Activated CD4-positive, CD25-positive, alpha-beta regulatory T cell treated with anti-CD3 and anti-CD28 coated beads, Interleukin-2, amount 50 U/mL, for 16 hours (primary cell): Measurements from ENCODE around the gene MYH6.
"Not testable (repeated sequence)": the region's sequence is repeated elsewhere in the genome, so short reads cannot be mapped to it uniquely, and the experiment has no call there.

ENCODE experiments used
- DNase-seq: peaks from one replicate; pipeline ENCODE4 v3.0.0-alpha.2; 2020; ENCODE audit warnings: low read depth, low spot score

Gene MYH6

DNA sequence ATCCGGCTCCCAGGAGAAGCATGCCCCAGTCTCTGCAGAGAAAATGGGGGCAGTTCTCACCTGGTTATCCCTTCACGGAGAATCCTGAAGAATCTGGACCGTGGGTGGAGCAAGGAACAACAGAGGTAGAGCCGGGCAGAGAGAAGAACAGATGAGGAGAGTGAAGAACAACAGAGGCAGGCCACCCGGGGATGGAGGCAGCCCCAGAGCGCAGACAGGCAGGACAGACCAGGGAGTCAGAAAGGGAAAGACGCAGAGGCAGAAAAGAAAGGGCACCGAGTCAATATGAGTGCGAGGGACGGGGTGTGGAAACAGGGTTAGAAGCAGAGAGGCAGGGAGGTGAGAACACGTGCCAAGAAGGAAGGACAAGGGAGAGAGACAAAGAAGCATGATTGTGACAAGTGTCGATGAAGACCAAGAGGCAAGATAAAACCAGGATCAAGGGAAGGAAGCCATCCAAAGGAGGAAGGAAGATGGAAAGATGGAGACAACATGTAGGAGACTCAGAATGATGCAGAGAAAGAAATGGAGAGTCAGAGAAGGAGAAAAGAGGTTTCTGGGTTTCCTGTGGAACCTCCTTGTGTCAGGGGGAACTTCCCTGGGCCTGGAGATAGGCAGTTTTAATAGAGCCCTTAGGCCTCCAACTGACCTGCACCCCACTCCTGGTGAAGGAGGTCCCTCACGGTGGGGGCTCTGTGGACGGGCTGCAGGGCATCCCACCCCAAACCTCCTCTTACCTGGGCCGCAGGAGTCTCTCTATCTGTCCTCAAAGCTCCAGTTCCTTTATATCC, at the start of gene MYH6:
TSS of gene MYH6 (minus strand) at position 758 of the 791 bp plus-strand sequence. CDS start 1,050 bp downstream, outside the sequence.
- DNase-seq = no peak

DNA sequence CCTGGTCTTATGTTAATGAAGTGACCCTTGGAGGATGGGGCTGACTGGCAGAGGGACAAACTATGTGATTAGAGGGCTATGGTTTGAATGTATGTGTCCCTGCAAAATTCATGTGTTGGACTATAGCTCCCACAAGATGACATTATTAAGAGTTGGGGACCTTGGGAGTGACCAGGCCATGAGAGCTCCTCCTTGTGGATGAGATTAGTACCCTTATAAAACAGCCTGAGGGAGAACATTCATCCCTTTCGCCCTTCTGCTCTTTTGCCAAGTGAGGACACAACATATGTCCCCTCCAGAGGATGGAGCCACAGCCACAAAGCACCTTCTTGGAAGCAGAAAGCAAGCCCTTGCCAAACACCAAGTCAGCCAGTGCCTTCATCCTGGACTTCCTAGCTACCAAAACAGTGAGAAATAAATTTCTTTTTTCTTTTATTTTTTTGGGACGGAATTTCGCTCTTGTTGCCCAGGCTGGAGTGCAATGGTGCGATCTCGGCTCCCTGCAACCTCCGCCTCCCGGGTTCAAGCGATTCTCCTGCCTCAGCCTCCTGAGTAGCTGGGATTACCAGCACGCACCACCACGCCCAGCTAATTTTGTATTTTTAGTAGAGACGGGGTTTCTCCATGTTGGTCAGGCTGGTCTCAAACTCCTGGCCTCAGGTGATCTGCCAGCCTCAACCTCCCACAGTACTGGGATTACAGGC, 49.0 kb upstream of the MYH6 start:
- DNase-seq = not testable (repeated sequence)

DNA sequence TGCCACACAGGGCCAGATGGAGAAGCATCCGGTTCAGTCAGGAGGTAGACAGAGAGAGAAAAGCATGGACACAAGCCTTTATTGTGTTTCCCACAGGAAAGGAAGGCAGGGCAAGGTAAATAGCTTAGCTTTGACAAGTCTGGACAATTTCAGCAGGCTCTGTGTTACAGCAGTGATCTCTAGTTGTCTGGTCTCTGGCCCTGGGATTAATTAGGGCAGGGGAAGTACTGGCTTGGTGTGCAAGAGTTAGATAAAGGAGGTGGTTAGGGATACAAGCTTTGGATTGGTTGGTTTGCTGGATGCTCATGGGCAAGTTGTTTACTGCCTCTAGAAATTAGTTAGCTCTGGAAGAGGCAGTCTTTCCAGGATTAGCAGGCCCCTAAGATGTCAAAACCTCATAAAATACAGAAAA, 46.4 kb upstream of the MYH6 start:
- no peak for DNase-seq

DNA sequence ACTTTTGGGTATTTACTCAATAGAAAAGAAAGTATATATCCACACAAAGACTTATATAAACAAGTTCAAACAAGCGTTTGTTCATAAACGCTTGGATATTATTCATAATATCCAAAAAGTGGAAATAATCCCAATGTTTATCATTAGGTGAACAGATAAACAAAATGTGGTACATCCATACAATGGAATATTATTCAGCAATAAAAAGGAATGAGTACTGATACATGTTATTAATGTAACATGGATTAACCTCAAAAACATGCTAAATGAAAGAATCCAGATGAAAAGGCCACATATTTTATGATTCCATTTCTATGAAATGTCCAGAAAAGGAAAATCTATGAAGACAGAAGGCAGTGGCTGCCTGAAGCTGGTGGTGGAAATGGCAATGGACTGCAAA, 44.2 kb upstream of the MYH6 start:
- no peak for DNase-seq

DNA sequence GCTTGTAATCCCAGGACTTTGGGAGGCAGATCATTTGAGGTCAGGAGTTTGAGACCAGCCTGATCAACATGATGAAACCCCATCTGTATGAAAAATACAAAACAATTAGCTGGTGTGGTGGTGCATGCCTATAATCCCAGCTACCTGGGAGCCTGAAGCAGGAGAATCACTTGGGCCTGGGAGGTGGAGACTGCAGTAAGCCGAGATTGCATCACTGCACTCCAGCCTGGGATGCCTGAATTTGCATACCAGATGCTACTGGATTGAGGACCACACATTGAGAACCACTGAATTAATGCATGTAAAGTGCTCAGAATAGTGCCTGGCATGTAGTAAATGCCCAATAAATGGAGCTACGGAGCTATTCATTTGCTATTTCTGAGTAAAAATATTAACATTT, 42.3 kb upstream of the MYH6 start:
- no peak for DNase-seq

DNA sequence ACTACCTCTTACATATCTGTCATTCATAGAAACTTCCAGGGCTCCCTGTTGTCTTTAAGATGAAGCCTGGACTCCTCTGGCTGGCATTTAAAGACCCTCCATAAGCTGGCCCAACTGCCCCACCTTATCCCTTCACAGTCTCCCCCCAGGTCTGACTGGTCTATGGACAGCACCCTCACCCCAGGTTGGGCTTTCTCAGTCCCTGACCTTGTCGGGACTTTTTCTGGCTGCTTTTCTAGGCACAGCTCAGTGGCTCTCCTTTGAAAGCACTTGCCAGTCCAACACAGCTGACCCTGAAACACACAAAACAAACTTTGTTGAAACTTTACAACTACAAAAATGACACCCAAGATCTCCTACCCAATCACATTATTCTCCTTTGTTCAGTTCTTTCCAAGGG, 41.2 kb upstream of the MYH6 start:
- no peak for DNase-seq

DNA sequence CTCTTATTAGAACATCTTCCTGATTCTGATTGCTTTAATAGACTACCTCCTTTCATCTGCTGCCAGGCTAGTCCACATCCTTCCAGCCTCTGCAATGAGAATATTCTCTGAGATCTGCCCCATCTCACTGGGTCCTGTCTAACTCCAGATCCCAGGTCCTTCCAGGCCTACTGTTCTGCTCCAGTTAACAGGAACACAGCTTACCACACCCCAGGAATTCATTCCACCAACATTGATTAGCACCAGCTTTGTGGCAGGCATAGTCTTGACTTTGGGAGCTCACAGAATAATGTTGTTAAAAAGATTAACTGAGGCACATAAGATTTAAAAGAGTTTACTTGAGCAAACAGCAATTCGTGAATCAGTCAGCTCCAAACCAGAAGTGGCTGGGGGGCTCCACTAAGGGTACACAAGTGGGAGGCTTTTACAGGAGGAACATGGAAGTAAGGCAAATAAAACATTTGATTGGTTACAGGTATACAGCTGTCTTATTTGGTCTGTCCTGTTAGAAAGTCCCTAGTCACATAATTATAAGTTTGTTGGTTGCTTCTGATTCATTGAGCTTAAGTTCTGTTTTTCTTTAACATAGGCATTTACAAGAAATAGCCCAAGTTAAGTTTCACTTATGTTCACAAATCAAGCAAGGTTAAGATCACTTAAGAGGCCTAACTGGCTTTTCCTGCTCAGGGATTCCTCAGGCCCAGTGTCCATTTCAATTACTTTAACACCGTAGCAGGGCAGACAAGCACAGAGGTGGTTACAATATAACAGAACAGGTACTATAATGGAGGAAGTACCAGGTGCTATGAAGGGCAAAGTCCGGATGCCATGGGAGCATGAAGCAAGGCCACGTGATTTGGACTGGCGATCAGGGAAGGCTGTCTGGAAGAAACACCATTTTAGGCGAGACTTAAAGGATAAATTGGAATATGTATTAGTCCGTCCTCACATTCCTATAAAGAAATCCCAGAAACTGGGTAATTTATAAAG, 39.6 kb upstream of the MYH6 start:
- DNase-seq = no peak

DNA sequence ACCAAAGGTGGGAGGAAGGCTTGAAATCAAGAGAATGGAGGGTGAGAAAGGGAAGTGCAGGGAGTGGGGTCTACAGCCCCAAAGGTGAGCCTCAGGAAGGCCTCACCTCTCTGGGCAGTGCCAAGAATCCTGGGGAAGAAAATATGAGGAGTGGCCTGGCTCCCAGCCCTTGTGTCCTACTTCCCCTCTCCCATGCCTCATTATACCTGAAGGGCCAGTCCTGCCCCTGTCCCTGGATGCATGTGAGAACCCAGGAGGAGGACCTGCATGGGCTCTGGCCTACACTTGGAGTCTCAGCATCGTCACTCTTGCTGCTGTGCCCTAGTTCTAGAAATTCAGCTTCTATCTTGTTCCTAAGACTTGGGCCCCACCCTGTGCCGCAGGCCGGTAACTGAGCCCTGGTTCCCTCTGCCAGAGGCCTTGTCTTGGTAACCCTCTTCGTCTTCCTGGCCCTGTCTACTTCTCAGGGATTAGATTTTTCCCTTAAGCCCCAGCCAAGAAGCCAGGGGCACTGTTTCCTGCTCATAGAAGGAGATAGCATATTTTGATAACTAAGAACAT, 38.3 kb upstream of the MYH6 start:
- no peak for DNase-seq

DNA sequence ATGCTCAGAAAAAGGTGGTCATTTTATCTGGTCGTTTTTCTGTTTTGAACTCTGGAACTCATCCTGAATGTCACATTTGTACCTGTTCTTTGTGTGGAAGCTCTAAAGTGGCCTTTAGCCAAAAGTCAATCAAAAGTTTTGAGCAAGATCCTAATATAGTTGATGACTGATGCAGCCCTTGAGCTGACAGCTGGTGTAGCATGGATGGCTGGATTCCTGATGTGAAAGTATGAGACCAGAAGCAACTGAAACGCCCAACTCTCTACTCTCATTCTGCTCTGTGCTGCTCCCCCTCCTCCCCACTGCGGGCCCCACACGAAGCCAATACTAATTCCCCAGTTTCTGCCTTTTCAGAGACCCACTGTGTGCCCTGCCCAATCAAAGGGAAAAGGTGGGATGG, 37.7 kb upstream of the MYH6 start:
- DNase-seq = no peak

DNA sequence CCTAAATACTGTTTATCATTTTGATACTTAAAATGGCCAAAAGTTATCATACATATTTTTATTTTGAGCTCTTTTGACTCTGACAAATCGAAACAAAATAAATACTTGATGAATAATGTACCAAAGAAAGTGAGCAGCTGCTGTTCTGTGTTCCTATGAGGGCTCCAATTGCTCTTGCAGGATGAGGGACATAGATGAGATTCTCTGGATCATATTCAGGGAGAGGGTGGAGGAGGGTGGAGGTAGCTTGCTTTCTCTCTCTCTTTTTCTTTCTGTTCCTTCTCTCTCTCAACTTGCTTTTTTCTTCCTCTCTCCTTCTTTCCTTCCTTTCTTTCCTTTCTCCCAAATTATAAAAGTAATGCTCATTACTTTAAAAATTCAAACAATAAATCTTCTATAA, 36.2 kb upstream of the MYH6 start:
- DNase-seq = no peak

DNA sequence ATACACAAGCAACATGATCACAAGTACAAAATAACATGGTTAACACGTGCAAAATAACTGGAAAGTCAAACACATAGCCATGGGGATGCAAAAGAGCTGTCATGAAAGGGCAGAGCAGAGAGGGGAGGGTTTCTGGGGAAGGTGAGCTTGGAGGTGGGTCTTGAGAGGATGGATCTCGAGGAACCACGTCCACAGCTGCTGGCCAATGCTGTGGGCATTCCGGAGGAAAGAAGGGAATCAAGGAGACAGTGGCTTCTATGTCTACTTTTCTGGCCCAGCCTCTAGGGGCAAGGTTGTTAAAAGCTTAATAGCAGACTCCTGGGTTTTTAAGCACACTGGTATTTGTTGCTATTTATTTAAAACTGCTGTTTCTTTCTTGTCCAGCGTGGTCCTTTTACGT, 35.8 kb upstream of the MYH6 start:
- DNase-seq = no peak

DNA sequence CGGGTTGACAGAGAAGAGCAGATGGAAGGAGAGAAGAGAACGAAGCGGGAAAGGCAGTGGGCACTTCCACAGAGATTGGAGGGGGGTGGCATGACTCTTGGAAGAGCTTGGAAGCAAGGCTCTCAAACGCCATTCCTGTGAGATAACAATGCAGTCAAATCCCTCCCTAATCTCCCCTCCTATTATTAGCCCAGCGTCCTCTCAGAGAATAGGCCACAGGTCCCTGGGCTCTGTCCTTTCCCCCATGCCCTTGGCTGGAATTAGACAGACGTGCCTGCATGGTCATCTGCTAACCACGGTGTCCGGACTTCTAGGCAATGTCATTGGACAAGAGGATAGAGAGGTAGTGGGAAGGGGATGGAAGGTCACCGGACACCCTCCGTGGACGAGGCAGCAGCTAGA, 35.3 kb upstream of the MYH6 start:
- DNase-seq = no peak

DNA sequence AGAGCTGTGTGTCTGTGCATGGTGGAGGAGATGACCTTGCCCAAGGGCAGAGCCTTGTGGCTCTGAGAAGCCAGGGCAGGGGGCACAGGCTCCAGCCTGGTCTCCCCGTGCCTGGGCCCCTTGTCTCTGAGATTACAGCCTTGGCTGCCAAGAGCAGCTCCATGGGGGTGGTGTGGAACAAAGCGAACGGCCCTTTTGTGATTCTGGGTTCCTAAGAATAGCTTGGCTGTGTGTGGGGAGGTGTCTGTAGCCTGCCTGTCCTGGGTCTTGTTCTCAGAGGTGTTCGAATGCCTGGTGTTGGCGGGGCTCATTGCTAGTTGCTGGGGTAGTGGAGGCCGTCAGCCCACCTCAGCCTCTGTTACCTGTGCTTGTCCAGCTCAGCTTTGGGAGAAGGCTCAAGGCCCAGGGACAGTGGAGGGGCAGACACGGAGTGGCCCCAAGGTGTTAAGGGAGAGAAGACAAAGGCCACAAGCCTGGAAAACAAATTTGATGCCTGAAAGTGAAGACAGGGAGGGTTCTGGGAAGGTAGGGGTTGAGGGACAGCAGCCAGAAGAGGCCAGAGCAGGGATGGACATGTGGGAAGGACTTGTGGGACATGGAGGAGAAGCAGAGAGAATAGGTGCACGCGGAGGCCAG, 34.8 kb upstream of the MYH6 start:
- DNase-seq = no peak

DNA sequence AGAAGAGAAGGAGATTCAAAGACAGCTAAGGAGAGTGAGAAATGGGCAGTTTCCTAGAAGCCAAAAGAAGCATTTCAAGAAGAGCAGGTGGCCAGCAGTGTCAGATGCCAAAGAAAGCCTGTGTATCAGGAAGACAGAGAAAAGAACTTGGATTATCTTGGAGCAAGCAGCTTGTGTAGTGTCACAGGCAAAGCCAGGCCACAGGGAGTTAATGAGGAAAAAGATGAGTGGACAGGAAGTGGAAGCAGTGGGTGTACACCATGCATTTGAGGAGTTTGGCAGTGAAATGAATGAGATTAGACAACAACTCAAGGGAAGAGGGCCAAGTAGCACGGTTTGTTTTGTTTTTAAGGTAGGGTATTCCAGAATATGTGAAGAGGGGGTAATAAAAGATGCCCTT, 33.0 kb upstream of the MYH6 start:
- no peak for DNase-seq

DNA sequence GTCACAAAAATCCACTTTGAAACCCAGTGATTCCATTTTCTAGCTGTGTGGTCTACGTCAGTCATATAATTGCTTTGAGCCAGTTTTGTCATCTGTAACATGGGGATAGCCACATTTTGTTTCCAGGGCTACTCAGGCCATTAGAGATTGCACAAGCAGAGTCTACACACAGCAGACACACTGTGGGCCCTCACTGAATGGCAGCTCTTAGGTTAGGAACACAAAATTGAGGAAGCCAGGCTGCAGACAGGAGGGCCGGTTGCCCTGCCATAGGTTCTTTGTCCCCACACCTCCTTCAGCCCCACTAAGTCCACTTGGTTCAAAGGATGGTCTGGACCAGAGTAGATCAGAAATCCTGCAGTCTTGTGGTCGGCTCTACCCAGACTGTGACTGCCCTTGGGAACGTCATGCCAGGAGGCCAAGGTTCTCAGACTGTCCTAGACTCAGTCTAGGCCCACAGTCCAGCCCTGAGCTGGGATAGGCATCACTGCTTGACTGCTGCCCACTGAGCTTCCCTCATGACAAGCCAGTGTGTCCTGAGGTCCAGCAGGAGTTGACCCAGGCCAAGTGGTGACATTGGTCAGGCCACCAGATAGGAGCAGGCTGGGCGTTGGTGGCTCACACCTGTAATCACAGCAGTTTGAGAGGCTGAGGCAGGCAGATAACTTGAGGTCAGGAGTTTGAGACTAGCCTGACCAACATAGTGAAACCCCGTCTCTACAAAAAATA, 31.2 kb upstream of the MYH6 start:
- no peak for DNase-seq

DNA sequence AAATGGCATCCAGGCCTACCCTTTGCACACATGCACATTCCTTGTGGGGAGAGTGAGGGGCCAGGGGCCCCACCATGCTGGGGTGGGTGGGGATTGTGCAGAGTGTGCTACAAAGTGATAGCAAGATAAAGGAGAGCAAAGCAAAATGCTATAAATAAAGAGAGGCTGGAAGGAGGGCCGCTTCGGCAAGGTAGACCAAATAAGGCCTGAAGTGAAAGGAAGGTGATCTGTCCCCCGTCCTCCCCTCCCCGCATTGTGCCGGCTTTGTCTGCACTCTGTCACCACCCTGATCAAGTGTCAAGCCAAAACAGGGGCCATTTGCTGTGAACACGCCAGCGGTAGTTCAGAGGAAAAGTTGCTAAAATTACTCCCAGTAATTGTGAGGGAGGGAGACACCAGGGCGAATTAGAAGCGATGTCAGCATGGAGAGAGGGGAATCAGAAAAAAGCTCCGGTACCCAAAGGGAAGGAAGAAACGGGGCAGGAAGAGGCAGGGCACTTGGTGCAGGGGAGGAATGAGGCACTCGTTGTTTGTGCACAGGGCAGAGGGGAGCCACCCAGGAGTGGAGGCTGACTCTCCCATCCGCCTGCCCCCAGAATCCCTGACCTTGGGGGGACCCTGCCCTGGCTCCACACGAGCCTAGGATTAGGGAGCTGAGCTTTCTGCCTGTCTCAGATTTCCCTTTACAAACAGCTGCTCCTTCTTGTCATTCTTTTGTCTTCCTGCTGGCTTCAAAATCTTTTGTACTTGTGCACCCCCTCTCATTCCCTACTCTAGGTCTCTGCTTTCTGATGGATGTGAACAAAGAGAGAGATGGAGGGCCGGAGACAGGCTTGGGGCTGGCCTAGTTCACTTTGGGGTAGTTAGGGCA, 30.3 kb upstream of the MYH6 start:
- no peak for DNase-seq

DNA sequence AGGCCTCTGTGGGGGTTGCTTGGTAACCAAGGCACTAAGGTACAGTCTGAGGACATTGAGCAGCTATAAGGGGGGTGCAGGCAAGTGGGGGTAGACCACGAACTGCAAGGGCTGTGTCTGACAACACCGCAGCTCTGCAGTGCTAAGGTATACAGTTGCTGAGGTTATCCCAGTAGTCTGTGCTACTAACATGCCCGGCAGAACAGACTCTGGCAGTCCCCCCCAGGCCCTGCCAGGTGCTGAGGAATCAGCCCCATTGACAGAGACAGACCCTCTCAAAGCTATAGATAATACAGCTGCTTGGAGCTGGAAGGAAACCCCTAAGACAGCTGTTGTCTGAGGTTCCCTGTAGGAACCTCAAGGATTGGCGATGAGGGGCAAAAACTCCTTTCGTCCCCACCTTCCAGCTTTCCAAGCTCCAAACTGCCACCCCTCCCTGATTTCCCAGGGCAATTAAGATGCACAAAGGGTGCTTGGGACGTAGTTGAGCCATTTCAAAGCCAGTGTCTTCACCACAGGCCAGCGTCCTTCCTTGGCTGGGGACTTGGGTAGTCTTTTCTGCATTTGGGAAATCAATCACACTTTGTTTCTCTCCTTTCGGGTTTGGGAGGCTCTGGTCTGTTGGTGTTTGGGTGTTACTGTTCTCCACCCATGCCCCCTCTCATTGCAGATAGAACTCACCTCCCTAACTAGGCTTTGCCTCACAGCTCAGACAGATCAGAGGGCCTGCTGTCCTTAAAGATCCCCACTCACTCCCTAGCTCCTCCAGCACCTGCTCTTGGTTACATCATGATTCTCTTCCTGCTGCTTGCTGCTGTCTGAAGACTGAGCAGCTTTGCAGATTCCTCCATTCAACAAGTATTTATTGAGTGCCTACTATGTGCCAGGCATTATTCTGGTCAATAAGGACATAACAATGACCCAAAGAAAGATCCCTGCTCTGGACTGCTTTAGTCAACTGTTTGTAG, 29.3 kb upstream of the MYH6 start:
- no peak for DNase-seq
